ENCODE measurements around the gene ZNF609. TPM values are rescaled to one million over a fixed set of nuclear protein-coding genes. Genes with fewer than 3 reads are reported as not detected.

Gene ZNF609
- total and polyA plus RNA-seq, 10 of the 15 experiments (the other 5 are each of a cell fraction or from before 2014, with no cell fraction given) = 5.1 to 35.3 (median 13.6) TPM

DNA sequence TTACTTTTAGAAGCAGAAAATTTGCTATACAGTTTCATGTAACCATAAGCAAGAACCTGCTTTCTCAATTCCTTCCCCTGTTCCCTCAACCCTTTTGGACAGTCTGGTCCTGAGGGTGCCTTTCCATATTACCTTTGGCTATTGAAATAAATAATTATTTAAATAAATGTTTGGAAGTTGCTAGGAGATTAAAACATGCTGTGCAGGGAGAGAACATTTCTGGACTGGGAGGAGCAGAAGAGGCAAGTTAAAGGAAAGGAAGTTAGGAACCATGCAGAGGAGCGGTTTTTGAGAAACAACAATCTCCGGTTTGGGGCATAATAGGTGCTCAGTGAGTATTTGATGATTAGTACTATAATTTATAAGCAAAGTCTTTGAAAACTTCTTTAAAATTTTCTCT lies 41.8 kb downstream of the ZNF609 start:
- SMC1A ChIA-PET (ENCODE audit: uncharacterized antibody, unreplicated experiment) = interaction anchor here (1.0 to 2.3 kb wide), 5 partner anchors 12 to 150 kb away, joined by 3 to 10 read pairs (median 4); no protein-coding TSS in a partner anchor
- no peaks in the 10 kb centered on the region for H3K9me3 ChIP-seq (replicated peaks; ENCODE audit: control insufficient read depth, insufficient read depth, low read length)
- peaks cover 51% of the 10 kb centered on the region for H3K79me2 ChIP-seq (ENCODE audit: control insufficient read depth, insufficient read depth, low read length)
- RAD21 ChIA-PET (ENCODE audit: unreplicated experiment) = interaction anchor here (1.1 kb wide), 2 partner anchors 11 to 151 kb away, joined by 3 to 4 read pairs; no protein-coding TSS in a partner anchor
- no peak overlapping the region for H3K4me2 ChIP-seq (ENCODE audit: control insufficient read depth, insufficient read depth)
- DNase-seq (ENCODE audit: low read depth, low spot score) = no peak
- H3K4me1 ChIP-seq (ENCODE audit: control insufficient read depth, insufficient read depth, low read length) = peaks cover 21% of the 10 kb centered on the region
- ATAC-seq = no peak
- TF ChIP-seq EZH2 (IDR thresholded peaks at IDR 0.05; ENCODE audit: borderline replicate concordance, control insufficient read depth, low read depth, low read length) (no peak), BRCA1 (IDR thresholded peaks at IDR 0.05; ENCODE audit: low read depth, low read length) (no peak), ZNF274 (IDR thresholded peaks at IDR 0.05; ENCODE audit: insufficient read depth, insufficient read length) (no peak)
- TF ChIP-seq, protein P1, sequence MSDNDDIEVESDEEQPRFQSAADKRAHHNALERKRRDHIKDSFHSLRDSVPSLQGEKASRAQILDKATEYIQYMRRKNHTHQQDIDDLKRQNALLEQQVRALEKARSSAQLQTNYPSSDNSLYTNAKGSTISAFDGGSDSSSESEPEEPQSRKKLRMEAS (IDR thresholded peaks at IDR 0.05; ENCODE audit: low read depth, low read length) = no peak
- TF ChIP-seq, protein P2, sequence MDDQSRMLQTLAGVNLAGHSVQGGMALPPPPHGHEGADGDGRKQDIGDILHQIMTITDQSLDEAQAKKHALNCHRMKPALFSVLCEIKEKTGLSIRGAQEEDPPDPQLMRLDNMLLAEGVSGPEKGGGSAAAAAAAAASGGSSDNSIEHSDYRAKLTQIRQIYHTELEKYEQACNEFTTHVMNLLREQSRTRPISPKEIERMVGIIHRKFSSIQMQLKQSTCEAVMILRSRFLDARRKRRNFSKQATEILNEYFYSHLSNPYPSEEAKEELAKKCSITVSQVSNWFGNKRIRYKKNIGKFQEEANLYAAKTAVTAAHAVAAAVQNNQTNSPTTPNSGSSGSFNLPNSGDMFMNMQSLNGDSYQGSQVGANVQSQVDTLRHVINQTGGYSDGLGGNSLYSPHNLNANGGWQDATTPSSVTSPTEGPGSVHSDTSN (IDR thresholded peaks at IDR 0.05; ENCODE audit: insufficient replicate concordance, low read depth, low read length) = no peak
- BruUV-seq (replicated peaks) = no TSS peak
- H2AFZ ChIP-seq (ENCODE audit: control insufficient read depth, low read depth, low read length) = no peak overlapping the region
- H3K4me3 ChIP-seq = no peak overlapping the region
- peaks cover 13 to 20% of the 10 kb centered on the region in 2 experiments; a peak in 3 of 4 replicates for H3K36me3 ChIP-seq (ENCODE audit: control insufficient read depth in 2 of 2, insufficient read depth in 2 of 2, low read length in 1 of 2)
- intact Hi-C loops (cut with micrococcal nuclease; ENCODE audit: unreplicated experiment) (no loop called here), in situ Hi-C loops (cut with MboI) (no loop called here)
- no peak overlapping the region for H3K9ac ChIP-seq (ENCODE audit: control insufficient read depth, insufficient read depth, low read length)
- H3K27me3 ChIP-seq (replicated peaks in 1 of 2; ENCODE audit: control insufficient read depth in 2 of 2, insufficient read depth in 2 of 2, low read length in 1 of 2) = no peaks in the 10 kb centered on the region
- WGBS (ENCODE audit: insufficient coverage, insufficient replicate concordance, low lambda C conversion rate, missing lambda C conversion rate) = 100% methylated on average over 2 of the region's 2 CpGs
- H3K27ac ChIP-seq (ENCODE audit: control insufficient read depth, insufficient read depth) = no peak overlapping the region
- FAIRE-seq = no peak
- CTCF ChIA-PET = interaction anchor here (1.9 kb wide), 1 partner anchor 42 kb away, joined by 6 read pairs; the partner anchor contains the start of gene ZNF609
- POLR2A ChIA-PET = no interaction called here
- H4K20me1 ChIP-seq (ENCODE audit: control insufficient read depth, insufficient read depth) = no peaks in the 10 kb centered on the region
